ENCODE measurements around the gene DIPK1B.

The DIPK1B gene

GRCh38 chr9:136673088-136673974 is 39.0 kb upstream of the DIPK1B start:
- no peak for DNase-seq (ENCODE audit: low read depth)

- DNase-seq (ENCODE audit: low read depth) = no peak
Observed at GRCh38 chr9:136673975-136674785, 38.2 kb upstream of the DIPK1B start.

GRCh38 chr9:136674786-136675349 is 37.5 kb upstream of the DIPK1B start:
- no peak for DNase-seq (ENCODE audit: low read depth)

- DNase-seq (ENCODE audit: low read depth) = no peak
Observed at GRCh38 chr9:136675477-136676296, 36.7 kb upstream of the DIPK1B start.

GRCh38 chr9:136676297-136676794 is 36.0 kb upstream of the DIPK1B start:
- DNase-seq (ENCODE audit: low read depth) = no peak

GRCh38 chr9:136676920-136677686 is 35.3 kb upstream of the DIPK1B start:
- DNase-seq (ENCODE audit: low read depth) = no peak

- no peak for DNase-seq (ENCODE audit: low read depth)
Observed at GRCh38 chr9:136678034-136678433, 34.3 kb upstream of the DIPK1B start.

GRCh38 chr9:136678624-136679023 is 33.7 kb upstream of the DIPK1B start:
- DNase-seq (ENCODE audit: low read depth) = no peak

GRCh38 chr9:136679431-136679941 is 32.9 kb upstream of the DIPK1B start:
- DNase-seq (ENCODE audit: low read depth) = no peak

- DNase-seq (ENCODE audit: low read depth) = no peak
Observed at GRCh38 chr9:136681029-136681428, 31.3 kb upstream of the DIPK1B start.

GRCh38 chr9:136681945-136682699 is 30.2 kb upstream of the DIPK1B start:
- DNase-seq (ENCODE audit: low read depth) = no peak

- DNase-seq (ENCODE audit: low read depth) = no peak
Observed at GRCh38 chr9:136682710-136683109, 29.7 kb upstream of the DIPK1B start.

GRCh38 chr9:136683173-136683745 is 29.1 kb upstream of the DIPK1B start:
- no peak for DNase-seq (ENCODE audit: low read depth)

- no peak for DNase-seq (ENCODE audit: low read depth)
Observed at GRCh38 chr9:136683755-136684154, 28.6 kb upstream of the DIPK1B start.

GRCh38 chr9:136684339-136684738 is 28.0 kb upstream of the DIPK1B start:
- no peak for DNase-seq (ENCODE audit: low read depth)

GRCh38 chr9:136684799-136685198 is 27.6 kb upstream of the DIPK1B start:
- DNase-seq (ENCODE audit: low read depth) = no peak

GRCh38 chr9:136685216-136685615 is 27.2 kb upstream of the DIPK1B start:
- DNase-seq (ENCODE audit: low read depth) = no peak

- no peak for DNase-seq (ENCODE audit: low read depth)
Observed at GRCh38 chr9:136685790-136686533, 26.4 kb upstream of the DIPK1B start.

- DNase-seq (ENCODE audit: low read depth) = no peak
Observed at GRCh38 chr9:136686534-136686793, 25.9 kb upstream of the DIPK1B start.

Measured in GM04504 (cell line).